Ishikawa (cell line): ENCODE data around the gene ROBO1.

Source experiments
- CEBPB ChIP-seq: IDR thresholded peaks from 2 replicates; pipeline ENCODE4 v1.6.1; 2012
- CREB1 ChIP-seq: IDR thresholded peaks from 2 replicates; pipeline ENCODE4 v1.6.1; 2012; ENCODE audit warnings: low read depth
- EP300 ChIP-seq: IDR thresholded peaks from 2 replicates; pipeline ENCODE4 v1.6.1; 2012; ENCODE audit warnings: borderline replicate concordance
- FOXM1 ChIP-seq: IDR thresholded peaks from 2 replicates; pipeline ENCODE4 v1.6.1; 2012; ENCODE audit warnings: low read depth, borderline replicate concordance
- NFIC ChIP-seq: IDR thresholded peaks from 2 replicates; pipeline ENCODE4 v1.6.1; 2012
- RAD21 ChIP-seq: IDR thresholded peaks from 2 replicates; pipeline ENCODE4 v1.6.1; 2012; ENCODE audit warnings: low read depth
- TCF12 ChIP-seq: IDR thresholded peaks from 2 replicates; pipeline ENCODE4 v1.6.1; 2012; ENCODE audit warnings: low read depth
- TEAD4 ChIP-seq: IDR thresholded peaks from 2 replicates; pipeline ENCODE4 v1.6.1; 2012
- YY1 ChIP-seq: IDR thresholded peaks from 2 replicates; pipeline ENCODE4 v1.6.1; 2012; ENCODE audit warnings: low read depth
- TF ChIP-seq, protein P1 (sequence below): IDR thresholded peaks from 2 replicates; pipeline ENCODE4 v1.6.1; 2012
- TF ChIP-seq, protein P2 (sequence below): IDR thresholded peaks from 2 replicates; pipeline ENCODE4 v1.6.1; 2012; ENCODE audit warnings: low read depth, mild to moderate bottlenecking
- TF ChIP-seq, protein P3 (sequence below): IDR thresholded peaks from 2 replicates; pipeline ENCODE4 v1.6.1; 2012

DNA sequence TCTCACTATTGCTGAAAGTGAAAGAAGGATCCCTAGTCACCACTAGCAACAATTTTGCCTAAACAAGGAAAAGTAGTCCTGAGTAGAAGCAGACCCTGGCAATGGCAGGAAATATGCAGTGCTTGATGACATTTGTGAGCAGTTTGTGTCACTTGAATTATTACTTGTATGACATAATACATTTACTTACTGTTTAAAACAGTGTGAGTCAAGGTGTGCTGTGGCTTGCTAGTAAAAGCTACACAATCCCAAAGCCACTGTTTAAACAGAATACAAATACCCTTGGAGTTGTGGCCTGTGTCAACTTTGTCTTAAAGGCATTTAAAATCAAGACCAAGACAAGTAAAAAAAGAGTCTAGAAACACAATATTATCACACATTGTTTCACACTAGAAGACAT is 775.4 kb downstream of the ROBO1 start:
- TF ChIP-seq EP300, result no peak
- TF ChIP-seq TEAD4, result no peak
- TF ChIP-seq, protein P1, sequence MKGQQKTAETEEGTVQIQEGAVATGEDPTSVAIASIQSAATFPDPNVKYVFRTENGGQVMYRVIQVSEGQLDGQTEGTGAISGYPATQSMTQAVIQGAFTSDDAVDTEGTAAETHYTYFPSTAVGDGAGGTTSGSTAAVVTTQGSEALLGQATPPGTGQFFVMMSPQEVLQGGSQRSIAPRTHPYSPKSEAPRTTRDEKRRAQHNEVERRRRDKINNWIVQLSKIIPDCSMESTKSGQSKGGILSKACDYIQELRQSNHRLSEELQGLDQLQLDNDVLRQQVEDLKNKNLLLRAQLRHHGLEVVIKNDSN, result no peak
- TF ChIP-seq, protein P2, sequence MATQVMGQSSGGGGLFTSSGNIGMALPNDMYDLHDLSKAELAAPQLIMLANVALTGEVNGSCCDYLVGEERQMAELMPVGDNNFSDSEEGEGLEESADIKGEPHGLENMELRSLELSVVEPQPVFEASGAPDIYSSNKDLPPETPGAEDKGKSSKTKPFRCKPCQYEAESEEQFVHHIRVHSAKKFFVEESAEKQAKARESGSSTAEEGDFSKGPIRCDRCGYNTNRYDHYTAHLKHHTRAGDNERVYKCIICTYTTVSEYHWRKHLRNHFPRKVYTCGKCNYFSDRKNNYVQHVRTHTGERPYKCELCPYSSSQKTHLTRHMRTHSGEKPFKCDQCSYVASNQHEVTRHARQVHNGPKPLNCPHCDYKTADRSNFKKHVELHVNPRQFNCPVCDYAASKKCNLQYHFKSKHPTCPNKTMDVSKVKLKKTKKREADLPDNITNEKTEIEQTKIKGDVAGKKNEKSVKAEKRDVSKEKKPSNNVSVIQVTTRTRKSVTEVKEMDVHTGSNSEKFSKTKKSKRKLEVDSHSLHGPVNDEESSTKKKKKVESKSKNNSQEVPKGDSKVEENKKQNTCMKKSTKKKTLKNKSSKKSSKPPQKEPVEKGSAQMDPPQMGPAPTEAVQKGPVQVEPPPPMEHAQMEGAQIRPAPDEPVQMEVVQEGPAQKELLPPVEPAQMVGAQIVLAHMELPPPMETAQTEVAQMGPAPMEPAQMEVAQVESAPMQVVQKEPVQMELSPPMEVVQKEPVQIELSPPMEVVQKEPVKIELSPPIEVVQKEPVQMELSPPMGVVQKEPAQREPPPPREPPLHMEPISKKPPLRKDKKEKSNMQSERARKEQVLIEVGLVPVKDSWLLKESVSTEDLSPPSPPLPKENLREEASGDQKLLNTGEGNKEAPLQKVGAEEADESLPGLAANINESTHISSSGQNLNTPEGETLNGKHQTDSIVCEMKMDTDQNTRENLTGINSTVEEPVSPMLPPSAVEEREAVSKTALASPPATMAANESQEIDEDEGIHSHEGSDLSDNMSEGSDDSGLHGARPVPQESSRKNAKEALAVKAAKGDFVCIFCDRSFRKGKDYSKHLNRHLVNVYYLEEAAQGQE, result no peak
- no peak for TF ChIP-seq CEBPB
- no peak for TF ChIP-seq RAD21
- no peak for TF ChIP-seq YY1
- TF ChIP-seq, protein P3, sequence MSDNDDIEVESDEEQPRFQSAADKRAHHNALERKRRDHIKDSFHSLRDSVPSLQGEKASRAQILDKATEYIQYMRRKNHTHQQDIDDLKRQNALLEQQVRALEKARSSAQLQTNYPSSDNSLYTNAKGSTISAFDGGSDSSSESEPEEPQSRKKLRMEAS, result no peak
- TF ChIP-seq FOXM1, result no peak
- TF ChIP-seq CREB1, result no peak
- no peak for TF ChIP-seq TCF12
- no peak for TF ChIP-seq NFIC
